Progenitor cell of endocrine pancreas (in vitro differentiated cells): ENCODE results near the gene POLH. TPM values are rescaled to one million over a fixed set of nuclear protein-coding genes. Genes with fewer than 3 reads are reported as not detected.
"Not testable (repeated sequence)": the region's sequence is repeated elsewhere in the genome, so short reads cannot be mapped to it uniquely, and the experiment has no call there.

Experiments used
- DNase-seq: peaks from one replicate; pipeline ENCODE4 v3.0.0; 2021; ENCODE audit warnings: low spot score; ENCODE audit not compliant: unreplicated experiment
- H3K27ac Mint-ChIP-seq: 2 replicates; pipeline ENCODE4 v1.8.0; 2021; ENCODE audit warnings: mild to moderate bottlenecking, moderate library complexity, mixed read lengths
- H3K27me3 Mint-ChIP-seq: 2 replicates; pipeline ENCODE4 v1.8.0; 2021; ENCODE audit warnings: mixed read lengths
- H3K36me3 Mint-ChIP-seq: 2 replicates; pipeline ENCODE4 v1.8.0; 2022; ENCODE audit warnings: mixed read lengths; ENCODE audit not compliant: insufficient read depth
- H3K4me1 Mint-ChIP-seq: 2 replicates; pipeline ENCODE4 v1.8.0; 2021; ENCODE audit warnings: low read depth, mixed read lengths
- H3K4me3 Mint-ChIP-seq: 2 replicates; pipeline ENCODE4 v1.8.0; 2021; ENCODE audit warnings: low read depth, mild to moderate bottlenecking, moderate library complexity, mixed read lengths
- H3K9me3 Mint-ChIP-seq: 2 replicates; pipeline ENCODE4 v1.8.0; 2021; ENCODE audit warnings: low read depth, mixed read lengths
- total RNA-seq: library from RNA; stranded (reverse); gene quantifications from 2 replicates; pipeline ENCODE4 v1.2.1, GENCODE V29; 2021
- TF ChIP-seq, protein P1 (sequence below): fragments of 200-600 bp; sonication (generic); IDR thresholded peaks from one replicate; pipeline ENCODE4 v1.5.0; 2021; ENCODE audit warnings: antibody characterized with exemption, mild to moderate bottlenecking; ENCODE audit not compliant: unreplicated experiment

Gene POLH
- total RNA-seq, 1 donor from 2014 or later: 14.5 TPM

GRCh38 chr6:43658161-43658560 lies 82.2 kb downstream of the POLH start:
- no peak for DNase-seq
- TF ChIP-seq, protein P1, sequence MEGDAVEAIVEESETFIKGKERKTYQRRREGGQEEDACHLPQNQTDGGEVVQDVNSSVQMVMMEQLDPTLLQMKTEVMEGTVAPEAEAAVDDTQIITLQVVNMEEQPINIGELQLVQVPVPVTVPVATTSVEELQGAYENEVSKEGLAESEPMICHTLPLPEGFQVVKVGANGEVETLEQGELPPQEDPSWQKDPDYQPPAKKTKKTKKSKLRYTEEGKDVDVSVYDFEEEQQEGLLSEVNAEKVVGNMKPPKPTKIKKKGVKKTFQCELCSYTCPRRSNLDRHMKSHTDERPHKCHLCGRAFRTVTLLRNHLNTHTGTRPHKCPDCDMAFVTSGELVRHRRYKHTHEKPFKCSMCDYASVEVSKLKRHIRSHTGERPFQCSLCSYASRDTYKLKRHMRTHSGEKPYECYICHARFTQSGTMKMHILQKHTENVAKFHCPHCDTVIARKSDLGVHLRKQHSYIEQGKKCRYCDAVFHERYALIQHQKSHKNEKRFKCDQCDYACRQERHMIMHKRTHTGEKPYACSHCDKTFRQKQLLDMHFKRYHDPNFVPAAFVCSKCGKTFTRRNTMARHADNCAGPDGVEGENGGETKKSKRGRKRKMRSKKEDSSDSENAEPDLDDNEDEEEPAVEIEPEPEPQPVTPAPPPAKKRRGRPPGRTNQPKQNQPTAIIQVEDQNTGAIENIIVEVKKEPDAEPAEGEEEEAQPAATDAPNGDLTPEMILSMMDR: no peak
- Mint-ChIP-seq H3K36me3 (no peaks in the 10 kb centered on the region), H3K27me3 (no peaks in the 10 kb centered on the region), H3K4me1 (no peaks in the 10 kb centered on the region), H3K27ac (no peak overlapping the region), H3K9me3 (peaks cover 5% of the 10 kb centered on the region), H3K4me3 (no peak overlapping the region)

GRCh38 chr6:43662948-43663347 lies 87.0 kb downstream of the POLH start:
- H3K4me3 Mint-ChIP-seq, H3K4me1 Mint-ChIP-seq, H3K36me3 Mint-ChIP-seq, H3K27me3 Mint-ChIP-seq, DNase-seq, H3K27ac Mint-ChIP-seq, H3K9me3 Mint-ChIP-seq: not testable (repeated sequence)

Other genes with a start within 250 kb of the POLH start
- gene ZNF318, start 206.5 kb upstream of the POLH start, total RNA-seq: 22.0 and 23.2 TPM in 2 replicates
- 68.5 and 68.8 TPM in 2 replicates for gene ABCC10, start 148.6 kb upstream of the POLH start, total RNA-seq
- 0.60 and 0.73 TPM in 2 replicates for gene DLK2, start 120.6 kb upstream of the POLH start, total RNA-seq
- 64.5 and 65.8 TPM in 2 replicates for gene TJAP1, start 98.6 kb upstream of the POLH start, total RNA-seq
- 1.5 and 1.6 TPM in 2 replicates for gene LRRC73, start 65.8 kb upstream of the POLH start, total RNA-seq
- 121 and 136 TPM in 2 replicates for gene YIPF3, start 59.3 kb upstream of the POLH start, total RNA-seq
- 45.4 and 47.4 TPM in 2 replicates for gene POLR1C, start 59.1 kb upstream of the POLH start, total RNA-seq
- gene XPO5, start 147 bp upstream of the POLH start, total RNA-seq: 64.0 and 70.7 TPM in 2 replicates
- gene GTPBP2, start 53.1 kb downstream of the POLH start, total RNA-seq: 83.8 and 84.1 TPM in 2 replicates
- gene MAD2L1BP, start 59.7 kb downstream of the POLH start, total RNA-seq: 31.4 and 31.8 TPM in 2 replicates
- 0.29 and 0.31 TPM in 2 replicates for gene RSPH9, start 68.9 kb downstream of the POLH start, total RNA-seq
- gene MRPS18A, start 111.6 kb downstream of the POLH start, total RNA-seq: 39.8 and 41.9 TPM in 2 replicates
- 243 and 267 TPM in 2 replicates for gene VEGFA, start 194.0 kb downstream of the POLH start, total RNA-seq